H9 (cell line): ENCODE results near the gene LRRTM1. TPM values are rescaled to one million over a fixed set of nuclear protein-coding genes. Genes with fewer than 3 reads are reported as not detected.

Source experiments
- DNase-seq: peaks from one replicate; pipeline ENCODE4 v3.0.0-alpha.2; 2017
- H2AFZ ChIP-seq: one replicate; pipeline ENCODE4 v1.6.1; 2013; ENCODE audit warnings: mild to moderate bottlenecking, low read length, control low read depth, moderate library complexity
- H2AK5ac ChIP-seq: 2 replicates; pipeline ENCODE4 v1.6.1; 2013; ENCODE audit warnings: low read length, control low read depth, mixed read lengths; ENCODE audit not compliant: insufficient read length
- H2BK120ac ChIP-seq: one replicate; pipeline ENCODE4 v1.6.1; 2013; ENCODE audit warnings: low read depth, mild to moderate bottlenecking, low read length, control low read depth, inconsistent platforms; ENCODE audit not compliant: poor library complexity, severe bottlenecking
- H2BK12ac ChIP-seq: 2 replicates; pipeline ENCODE4 v1.6.1; 2013; ENCODE audit warnings: low read length, control low read depth, mixed read lengths, low read depth; ENCODE audit not compliant: insufficient read length
- H2BK15ac ChIP-seq: 2 replicates; pipeline ENCODE4 v1.6.1; 2013; ENCODE audit warnings: low read depth, low read length, control low read depth
- H2BK20ac ChIP-seq: one replicate; pipeline ENCODE4 v1.6.1; 2013; ENCODE audit warnings: low read depth, mild to moderate bottlenecking, low read length, control low read depth, inconsistent platforms; ENCODE audit not compliant: poor library complexity, severe bottlenecking
- H2BK5ac ChIP-seq: 2 replicates; pipeline ENCODE4 v1.6.1; 2013; ENCODE audit warnings: low read length, control low read depth, mixed read lengths; ENCODE audit not compliant: insufficient read length
- H3K14ac ChIP-seq: 2 replicates; pipeline ENCODE4 v1.6.1; 2013; ENCODE audit warnings: low read length, control low read depth; ENCODE audit not compliant: insufficient read depth
- H3K18ac ChIP-seq: 2 replicates; pipeline ENCODE4 v1.6.1; 2013; ENCODE audit warnings: low read depth, mild to moderate bottlenecking, mixed read lengths, low read length, control low read depth; ENCODE audit not compliant: insufficient read length
- H3K23ac ChIP-seq: 2 replicates; pipeline ENCODE4 v1.6.1; 2013; ENCODE audit warnings: low read length, control low read depth, mixed read lengths, low read depth; ENCODE audit not compliant: insufficient read length
- H3K23me2 ChIP-seq: 2 replicates; pipeline ENCODE4 v1.6.1; 2013; ENCODE audit warnings: low read depth, mild to moderate bottlenecking, mixed read lengths, low read length, control low read depth; ENCODE audit not compliant: insufficient read length, poor library complexity, severe bottlenecking
- H3K27ac ChIP-seq: 2 replicates; pipeline ENCODE4 v1.5.1; 2013; ENCODE audit warnings: low read length, control low read depth, mixed read lengths, low read depth; ENCODE audit not compliant: insufficient read length
- H3K27me3 ChIP-seq: 2 replicates; pipeline ENCODE4 v1.6.1; 2013; ENCODE audit warnings: low read length, control low read depth, inconsistent platforms; ENCODE audit not compliant: insufficient read depth
- H3K4ac ChIP-seq: 2 replicates; pipeline ENCODE4 v1.6.1; 2013; ENCODE audit warnings: low read depth, mild to moderate bottlenecking, control low read depth, inconsistent platforms, low read length, moderate library complexity
- H3K4me1 ChIP-seq: 2 replicates; pipeline ENCODE4 v1.6.1; 2013; ENCODE audit warnings: low read length, control low read depth, inconsistent platforms; ENCODE audit not compliant: insufficient read depth
- H3K4me2 ChIP-seq: 2 replicates; pipeline ENCODE4 v1.6.1; 2013; ENCODE audit warnings: low read length, control low read depth, mixed read lengths; ENCODE audit not compliant: insufficient read length, insufficient read depth
- H3K56ac ChIP-seq: 2 replicates; pipeline ENCODE4 v1.6.1; 2013; ENCODE audit warnings: low read depth, mild to moderate bottlenecking, mixed read lengths, low read length, control low read depth; ENCODE audit not compliant: insufficient read length
- H3K79me1 ChIP-seq: 2 replicates; pipeline ENCODE4 v1.6.1; 2013; ENCODE audit warnings: low read depth, mild to moderate bottlenecking, moderate library complexity, low read length, control low read depth, inconsistent platforms; ENCODE audit not compliant: insufficient read depth, poor library complexity, severe bottlenecking
- H3K79me2 ChIP-seq: 2 replicates; pipeline ENCODE4 v1.6.1; 2013; ENCODE audit warnings: low read length, control low read depth, inconsistent platforms; ENCODE audit not compliant: insufficient read depth
- H3K9ac ChIP-seq: 2 replicates; pipeline ENCODE4 v1.6.1; 2013; ENCODE audit warnings: low read length, control low read depth, mixed read lengths; ENCODE audit not compliant: insufficient read length; ENCODE audit errors: extremely low read depth
- H3K9me3 ChIP-seq: one replicate; pipeline ENCODE4 v1.6.1; 2013; ENCODE audit warnings: low read depth, low read length, inconsistent platforms; ENCODE audit not compliant: control insufficient read depth
- H3T11ph ChIP-seq: one replicate; pipeline ENCODE4 v1.6.1; 2013; ENCODE audit warnings: mild to moderate bottlenecking, low read length, control low read depth, inconsistent platforms
- H4K20me1 ChIP-seq: one replicate; pipeline ENCODE4 v1.6.1; 2013; ENCODE audit not compliant: control insufficient read depth, insufficient read length, insufficient read depth
- H4K5ac ChIP-seq: 2 replicates; pipeline ENCODE4 v1.6.1; 2013; ENCODE audit warnings: low read depth, mild to moderate bottlenecking, mixed read lengths, low read length, control low read depth; ENCODE audit not compliant: insufficient read length
- H4K8ac ChIP-seq: replicated peaks from 2 replicates; pipeline ENCODE4 v1.6.1; 2013; ENCODE audit warnings: low read length, control low read depth, mixed read lengths, low read depth; ENCODE audit not compliant: insufficient read length
- H4K91ac ChIP-seq: 2 replicates; pipeline ENCODE4 v1.6.1; 2013; ENCODE audit warnings: low read depth, mild to moderate bottlenecking, moderate library complexity, mixed read lengths, low read length, control low read depth; ENCODE audit not compliant: insufficient read length
- H3K27ac Mint-ChIP-seq, 3 experiments: 2 replicates in 2 of 3; 3 replicates in 1 of 3; pipeline ENCODE4 v1.8.0; 2020 to 2021; ENCODE audit warnings: mixed read lengths in 3 of 3, mild to moderate bottlenecking in 1 of 3, moderate library complexity in 1 of 3
- H3K27me3 Mint-ChIP-seq: 2 replicates; pipeline ENCODE4 v1.8.0; 2021; ENCODE audit warnings: low read depth, mild to moderate bottlenecking, moderate library complexity, mixed read lengths
- H3K36me3 Mint-ChIP-seq, 3 experiments: 2 replicates in 2 of 3; 3 replicates in 1 of 3; pipeline ENCODE4 v1.8.0; 2020 to 2021; ENCODE audit warnings: low read depth in 3 of 3, mixed read lengths in 3 of 3; ENCODE audit not compliant: insufficient read depth in 1 of 3
- H3K4me1 Mint-ChIP-seq, 2 experiments: 2 replicates each; pipeline ENCODE4 v1.8.0; 2020; ENCODE audit warnings: mixed read lengths in 2 of 2
- H3K4me3 Mint-ChIP-seq, 2 experiments: 2 replicates in 1 of 2; 3 replicates in 1 of 2; pipeline ENCODE4 v1.8.0; 2020 to 2021; ENCODE audit warnings: mild to moderate bottlenecking in 2 of 2, mixed read lengths in 2 of 2, moderate library complexity in 1 of 2
- H3K9me3 Mint-ChIP-seq, 2 experiments: 2 replicates in 1 of 2; 3 replicates in 1 of 2; pipeline ENCODE4 v1.8.0; 2020; ENCODE audit warnings: mild to moderate bottlenecking in 2 of 2, mixed read lengths in 2 of 2, moderate library complexity in 1 of 2
- WGBS: extraction: QIAGEN DNeasy Blood & Tissue Kit; methylation state at CpG from one replicate; pipeline ENCODE4 v1.1.7; 2013; ENCODE audit warnings: missing lambda C conversion rate, low lambda C conversion rate, mixed read lengths; ENCODE audit not compliant: insufficient read length; ENCODE audit errors: extremely low coverage; 5-methylcytosine and 5-hydroxymethylcytosine counted together
- total RNA-seq: library from RNA; stranded (reverse); gene quantifications from 2 replicates; pipeline ENCODE4 v1.2.1, GENCODE V29; 2021
- TF ChIP-seq, protein P1 (sequence below): fragments of 200-600 bp; sonication (generic); conservative IDR thresholded peaks from 3 replicates; pipeline ENCODE4 v1.8.0; 2021; ENCODE audit warnings: antibody characterized with exemption, mild to moderate bottlenecking

LRRTM1 gene
- total RNA-seq, 1 experiment from 2014 or later = 1.2 TPM

DNA sequence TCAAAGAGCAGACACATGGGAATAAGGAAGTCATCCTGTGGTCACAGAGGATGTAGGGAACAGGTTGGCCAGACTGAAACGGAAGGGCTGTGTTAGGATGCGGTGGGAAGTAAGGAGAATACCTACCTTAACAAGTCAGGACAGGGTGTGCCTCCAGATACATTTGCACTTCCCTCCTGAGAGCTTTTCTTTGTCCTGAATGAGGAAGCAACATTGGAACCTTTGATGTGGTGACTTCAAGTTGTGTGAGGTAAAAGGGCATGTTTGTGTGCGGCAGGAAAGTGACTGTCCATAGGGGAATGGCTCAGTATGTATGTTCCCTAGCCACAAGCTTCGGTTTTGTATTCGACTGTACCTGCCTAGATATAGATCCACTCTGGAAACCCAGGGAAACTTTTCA is 24.9 kb upstream of the LRRTM1 start:
- no peaks in the 10 kb centered on the region for H3K9me3 ChIP-seq
- no peak overlapping the region for H2BK120ac ChIP-seq
- no peak overlapping the region for H2BK5ac ChIP-seq
- no peak overlapping the region for H4K8ac ChIP-seq
- H3K4me1 Mint-ChIP-seq = peaks cover 27 to 45% of the 10 kb centered on the region in 2 experiments
- H3K18ac ChIP-seq = no peak overlapping the region
- no peak overlapping the region for H2BK12ac ChIP-seq
- peaks cover 0 to 2% of the 10 kb centered on the region in 2 experiments; a peak in 2 of 5 replicates for H3K9me3 Mint-ChIP-seq
- H3K27me3 ChIP-seq = no peaks in the 10 kb centered on the region
- H4K5ac ChIP-seq = no peak overlapping the region
- no peak overlapping the region for H3K4ac ChIP-seq
- peaks cover 2% of the 10 kb centered on the region; the same call in 1 of the 2 replicates for H3K27me3 Mint-ChIP-seq
- H3K4me1 ChIP-seq = peaks cover 10% of the 10 kb centered on the region; the same call in 1 of the 2 replicates
- no peak overlapping the region for H2BK15ac ChIP-seq
- no peak overlapping the region for H3K4me2 ChIP-seq
- H3K79me1 ChIP-seq = no peaks in the 10 kb centered on the region
- no peak overlapping the region for H3K56ac ChIP-seq
- H4K20me1 ChIP-seq = no peaks in the 10 kb centered on the region
- H3K27ac ChIP-seq = no peak overlapping the region
- no peaks in the 10 kb centered on the region for H3K79me2 ChIP-seq
- H3K14ac ChIP-seq = no peak overlapping the region
- no peak overlapping the region for H3T11ph ChIP-seq
- H2AK5ac ChIP-seq = no peak overlapping the region
- H4K91ac ChIP-seq = no peak overlapping the region
- TF ChIP-seq, protein P1, sequence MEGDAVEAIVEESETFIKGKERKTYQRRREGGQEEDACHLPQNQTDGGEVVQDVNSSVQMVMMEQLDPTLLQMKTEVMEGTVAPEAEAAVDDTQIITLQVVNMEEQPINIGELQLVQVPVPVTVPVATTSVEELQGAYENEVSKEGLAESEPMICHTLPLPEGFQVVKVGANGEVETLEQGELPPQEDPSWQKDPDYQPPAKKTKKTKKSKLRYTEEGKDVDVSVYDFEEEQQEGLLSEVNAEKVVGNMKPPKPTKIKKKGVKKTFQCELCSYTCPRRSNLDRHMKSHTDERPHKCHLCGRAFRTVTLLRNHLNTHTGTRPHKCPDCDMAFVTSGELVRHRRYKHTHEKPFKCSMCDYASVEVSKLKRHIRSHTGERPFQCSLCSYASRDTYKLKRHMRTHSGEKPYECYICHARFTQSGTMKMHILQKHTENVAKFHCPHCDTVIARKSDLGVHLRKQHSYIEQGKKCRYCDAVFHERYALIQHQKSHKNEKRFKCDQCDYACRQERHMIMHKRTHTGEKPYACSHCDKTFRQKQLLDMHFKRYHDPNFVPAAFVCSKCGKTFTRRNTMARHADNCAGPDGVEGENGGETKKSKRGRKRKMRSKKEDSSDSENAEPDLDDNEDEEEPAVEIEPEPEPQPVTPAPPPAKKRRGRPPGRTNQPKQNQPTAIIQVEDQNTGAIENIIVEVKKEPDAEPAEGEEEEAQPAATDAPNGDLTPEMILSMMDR = no peak
- H3K23ac ChIP-seq = no peak overlapping the region
- DNase-seq = no peak
- H3K23me2 ChIP-seq = no peaks in the 10 kb centered on the region
- no CpG with 5 or more reads among the region's 5 CpGs for WGBS
- H3K4me3 Mint-ChIP-seq = no peak overlapping the region
- no peak overlapping the region; a peak in 1 of 7 replicates for H3K27ac Mint-ChIP-seq
- no peaks in the 10 kb centered on the region for H3K36me3 Mint-ChIP-seq
- no peak overlapping the region for H2AFZ ChIP-seq
- no peak overlapping the region for H3K9ac ChIP-seq
- no peak overlapping the region for H2BK20ac ChIP-seq
